IMR-90 (cell line): ENCODE data around the gene DEFB131B.

Experiments
- BHLHE40 ChIP-seq: fragments of 150-350 bp; IDR thresholded peaks from 2 replicates; pipeline ENCODE4 v1.6.1; 2016; ENCODE audit warnings: mild to moderate bottlenecking, low read depth, low read length
- CHD1 ChIP-seq: IDR thresholded peaks from 2 replicates; pipeline ENCODE4 v1.6.1; 2012; ENCODE audit warnings: low read depth, low read length, improper control_type of control experiment
- FOS ChIP-seq: fragments of 150-350 bp; IDR thresholded peaks from 2 replicates; pipeline ENCODE4 v1.6.1; 2016; ENCODE audit warnings: low read depth, low read length
- MAFK ChIP-seq: IDR thresholded peaks from 2 replicates; pipeline ENCODE4 v1.6.1; 2012; ENCODE audit warnings: low read depth, low read length, improper control_type of control experiment
- MXI1 ChIP-seq: IDR thresholded peaks from 2 replicates; pipeline ENCODE4 v1.6.1; 2012; ENCODE audit warnings: low read depth, mild to moderate bottlenecking, low read length, moderate library complexity, borderline replicate concordance
- NFE2L2 ChIP-seq: fragments of 150-350 bp; IDR thresholded peaks from 2 replicates; pipeline ENCODE4 v1.6.1; 2016; ENCODE audit warnings: low read depth, mild to moderate bottlenecking, low read length
- POLR2A ChIP-seq: IDR thresholded peaks from 2 replicates; pipeline ENCODE4 v1.6.1; 2012; ENCODE audit warnings: mild to moderate bottlenecking, low read depth, low read length
- RAD21 ChIP-seq: IDR thresholded peaks from 2 replicates; pipeline ENCODE4 v1.6.1; 2012; ENCODE audit warnings: low read length, improper control_type of control experiment
- RFX5 ChIP-seq: IDR thresholded peaks from 2 replicates; pipeline ENCODE4 v1.8.0; 2012; ENCODE audit warnings: low read depth, mild to moderate bottlenecking, low read length, moderate library complexity
- SMC3 ChIP-seq: fragments of 150-350 bp; IDR thresholded peaks from 2 replicates; pipeline ENCODE4 v1.6.1; 2016; ENCODE audit warnings: low read depth, mild to moderate bottlenecking, antibody characterized with exemption, low read length, moderate library complexity
- TF ChIP-seq, protein P1 (sequence below): conservative IDR thresholded peaks from 2 replicates; pipeline ENCODE4 v1.5.1; 2012; ENCODE audit warnings: mild to moderate bottlenecking, low read depth, low read length, improper control_type of control experiment

DNA sequence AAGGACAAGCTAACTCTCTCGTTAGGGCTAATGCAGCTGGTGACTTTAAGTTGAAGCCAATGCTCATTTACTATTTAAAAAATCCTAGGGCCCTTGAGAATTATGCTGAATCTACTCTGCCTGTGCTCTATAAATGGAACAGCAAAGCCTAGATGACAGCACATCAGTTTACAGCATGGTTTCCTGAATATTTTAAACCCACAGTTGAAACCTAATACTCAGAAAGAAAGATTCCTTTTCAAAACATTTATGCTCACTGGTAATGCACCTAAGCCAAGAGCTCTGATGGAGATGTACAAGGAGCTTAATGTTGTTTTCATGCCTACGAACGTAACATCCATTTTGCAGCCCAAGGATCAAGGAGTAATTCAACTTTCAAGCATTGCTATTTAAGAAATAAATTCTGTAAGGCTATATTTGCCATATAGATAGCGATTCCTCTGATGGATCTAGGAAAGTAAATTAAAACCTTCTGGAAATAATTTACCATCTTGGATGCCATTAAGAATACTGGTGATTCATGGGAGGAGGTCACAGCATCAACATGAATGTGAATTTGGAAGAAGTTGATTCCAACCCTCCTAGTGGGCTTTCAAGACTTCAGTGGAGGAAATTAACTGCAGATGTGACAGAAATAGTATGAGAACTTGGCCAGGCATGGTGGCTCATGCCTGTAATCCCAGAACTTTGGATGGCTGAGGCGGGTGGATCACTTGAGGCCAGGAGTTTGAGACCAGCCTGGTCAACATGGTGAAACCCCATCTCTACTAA is 35.7 kb downstream of the DEFB131B start:
- TF ChIP-seq, protein P1, sequence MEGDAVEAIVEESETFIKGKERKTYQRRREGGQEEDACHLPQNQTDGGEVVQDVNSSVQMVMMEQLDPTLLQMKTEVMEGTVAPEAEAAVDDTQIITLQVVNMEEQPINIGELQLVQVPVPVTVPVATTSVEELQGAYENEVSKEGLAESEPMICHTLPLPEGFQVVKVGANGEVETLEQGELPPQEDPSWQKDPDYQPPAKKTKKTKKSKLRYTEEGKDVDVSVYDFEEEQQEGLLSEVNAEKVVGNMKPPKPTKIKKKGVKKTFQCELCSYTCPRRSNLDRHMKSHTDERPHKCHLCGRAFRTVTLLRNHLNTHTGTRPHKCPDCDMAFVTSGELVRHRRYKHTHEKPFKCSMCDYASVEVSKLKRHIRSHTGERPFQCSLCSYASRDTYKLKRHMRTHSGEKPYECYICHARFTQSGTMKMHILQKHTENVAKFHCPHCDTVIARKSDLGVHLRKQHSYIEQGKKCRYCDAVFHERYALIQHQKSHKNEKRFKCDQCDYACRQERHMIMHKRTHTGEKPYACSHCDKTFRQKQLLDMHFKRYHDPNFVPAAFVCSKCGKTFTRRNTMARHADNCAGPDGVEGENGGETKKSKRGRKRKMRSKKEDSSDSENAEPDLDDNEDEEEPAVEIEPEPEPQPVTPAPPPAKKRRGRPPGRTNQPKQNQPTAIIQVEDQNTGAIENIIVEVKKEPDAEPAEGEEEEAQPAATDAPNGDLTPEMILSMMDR = no peak
- no peak for TF ChIP-seq RFX5
- TF ChIP-seq POLR2A = no peak
- TF ChIP-seq SMC3 = no peak
- TF ChIP-seq FOS = no peak
- no peak for TF ChIP-seq MXI1
- no peak for TF ChIP-seq MAFK
- no peak for TF ChIP-seq CHD1
- no peak for TF ChIP-seq RAD21
- TF ChIP-seq BHLHE40 = no peak
- no peak for TF ChIP-seq NFE2L2
